ENCODE measurements around the gene FZD2. TPM values are rescaled to one million over a fixed set of nuclear protein-coding genes. Genes with fewer than 3 reads are reported as not detected.

FZD2 gene
- total and polyA plus RNA-seq, 2 of the 4 experiments (the other 2 are of a cell fraction) = 21.3 to 130 TPM

GRCh38 chr17:44523672-44523972 lies 33.7 kb upstream of the FZD2 start:
- no peak overlapping the region for H3K14ac ChIP-seq (replicated peaks; ENCODE audit: low read depth, low read length)
- no peak overlapping the region for H3K9ac ChIP-seq (ENCODE audit: low read depth, low read length)
- dilution Hi-C loops (cut with HindIII; ENCODE audit: low sequenced_read_pairs, unreplicated experiment) (no loop called here), in situ Hi-C loops (cut with MboI; ENCODE audit: low sequenced_read_pairs) (loop anchor here (25.0 kb wide), 1 partner anchor 311 kb away; the partner anchor contains the start of gene UBTF), intact Hi-C loops (cut with micrococcal nuclease) (loop anchor here (1.0 to 5.0 kb wide), 3 partner anchors 123 to 321 kb away; no protein-coding TSS in a partner anchor)
- ATAC-seq (ENCODE audit: low read depth) (no peak), DNase-seq (no peak)
- peak overlapping the region; percentile 77 for H4K5ac ChIP-seq (ENCODE audit: low read depth, low read length)
- H2BK20ac ChIP-seq (ENCODE audit: low read depth, low read length) = no peak overlapping the region
- no peak overlapping the region for H2AK5ac ChIP-seq (ENCODE audit: low read depth, low read length)
- no peaks in the 10 kb centered on the region for H3K9me3 ChIP-seq (ENCODE audit: control insufficient read depth, insufficient read depth, low read length)
- H2BK15ac ChIP-seq (ENCODE audit: low read depth, low read length) = no peak overlapping the region
- no peak overlapping the region for H3K27ac ChIP-seq (ENCODE audit: insufficient read depth, low read length)
- H3K4ac ChIP-seq (ENCODE audit: low read depth, low read length) = no peak overlapping the region
- peak overlapping the region; percentile 56 for H2AFZ ChIP-seq (replicated peaks; ENCODE audit: low read length, poor library complexity)
- H3K9me1 ChIP-seq (ENCODE audit: insufficient read depth, low read length) = no peaks in the 10 kb centered on the region
- no peaks in the 10 kb centered on the region for H3K4me1 ChIP-seq (ENCODE audit: control insufficient read depth, insufficient read depth, low read length)
- no peak overlapping the region for H2AK9ac ChIP-seq (replicated peaks; ENCODE audit: low read depth, low read length, poor library complexity)
- BruUV-seq (replicated peaks) = no TSS peak
- no peaks in the 10 kb centered on the region for H3K27me3 ChIP-seq (ENCODE audit: control insufficient read depth, insufficient read depth, low read length)
- no peak overlapping the region for H3K56ac ChIP-seq (ENCODE audit: extremely low read depth, insufficient read depth, low read length)
- H3K36me3 ChIP-seq (ENCODE audit: control insufficient read depth, insufficient read depth, low read length) = no peaks in the 10 kb centered on the region
- no peaks in the 10 kb centered on the region for H4K20me1 ChIP-seq (ENCODE audit: insufficient read depth, low read length)
- H3K4me3 ChIP-seq (ENCODE audit: insufficient read depth, low read depth, low read length) = no peak overlapping the region
- ChIA-PET CTCF (interaction anchor here (0.6 to 2.3 kb wide), 13 partner anchors 9 to 314 kb away, joined by 3 to 11 read pairs (median 4); no protein-coding TSS in a partner anchor), POLR2A (ENCODE audit: unreplicated experiment) (no interaction called here)
- no peak for TF ChIP-seq CEBPB (IDR thresholded peaks at IDR 0.05; ENCODE audit: low read depth, low read length)
- no peak for TF ChIP-seq CHD1 (IDR thresholded peaks at IDR 0.05; ENCODE audit: low read depth, low read length)
- no peak for TF ChIP-seq RFX5 (IDR thresholded peaks at IDR 0.05; ENCODE audit: low read depth, low read length)
- TF ChIP-seq USF2 (IDR thresholded peaks at IDR 0.05; ENCODE audit: low read depth, low read length) = no peak
- TF ChIP-seq MXI1 (IDR thresholded peaks at IDR 0.05; ENCODE audit: borderline replicate concordance, low read depth, low read length) = no peak
- TF ChIP-seq FOS (IDR thresholded peaks at IDR 0.05; ENCODE audit: low read depth, low read length) = no peak
- TF ChIP-seq RAD21 (IDR thresholded peaks at IDR 0.05; ENCODE audit: low read length) = no peak
- no peak for TF ChIP-seq NFE2L2 (IDR thresholded peaks at IDR 0.05; ENCODE audit: low read depth, low read length)
- no peak for TF ChIP-seq RCOR1 (IDR thresholded peaks at IDR 0.05; ENCODE audit: insufficient replicate concordance, low read length)
- WGBS, 2 experiments (ENCODE audit: extremely low coverage in 2 of 2, insufficient read length in 1 of 2) = 100% methylated on average over 2 of the region's 3 CpGs; no CpG with 5 or more reads in 1 of the 2 experiments
- no peak overlapping the region for H3K4me2 ChIP-seq (ENCODE audit: low read depth, low read length)
- no peak overlapping the region for H3K18ac ChIP-seq (ENCODE audit: low read depth, low read length)
- no peak overlapping the region for H2BK5ac ChIP-seq (ENCODE audit: low read depth, low read length, poor library complexity, severe bottlenecking)
- H2BK120ac ChIP-seq (ENCODE audit: low read depth, low read length) = no peak overlapping the region
- H4K8ac ChIP-seq (ENCODE audit: low read depth in 2 of 2, low read length in 2 of 2) = peak overlapping the region; percentile 18 to 67; a peak in 3 of 4 replicates
- no peak overlapping the region for H4K91ac ChIP-seq (ENCODE audit: insufficient read depth, low read depth, low read length)
- H3K79me1 ChIP-seq (ENCODE audit: low read depth in 1 of 2, low read length in 2 of 2) = no peaks in the 10 kb centered on the region
- no peak overlapping the region for H3K23ac ChIP-seq (ENCODE audit: low read depth, low read length)
